ENCODE data around the gene PDE4B.

DNA sequence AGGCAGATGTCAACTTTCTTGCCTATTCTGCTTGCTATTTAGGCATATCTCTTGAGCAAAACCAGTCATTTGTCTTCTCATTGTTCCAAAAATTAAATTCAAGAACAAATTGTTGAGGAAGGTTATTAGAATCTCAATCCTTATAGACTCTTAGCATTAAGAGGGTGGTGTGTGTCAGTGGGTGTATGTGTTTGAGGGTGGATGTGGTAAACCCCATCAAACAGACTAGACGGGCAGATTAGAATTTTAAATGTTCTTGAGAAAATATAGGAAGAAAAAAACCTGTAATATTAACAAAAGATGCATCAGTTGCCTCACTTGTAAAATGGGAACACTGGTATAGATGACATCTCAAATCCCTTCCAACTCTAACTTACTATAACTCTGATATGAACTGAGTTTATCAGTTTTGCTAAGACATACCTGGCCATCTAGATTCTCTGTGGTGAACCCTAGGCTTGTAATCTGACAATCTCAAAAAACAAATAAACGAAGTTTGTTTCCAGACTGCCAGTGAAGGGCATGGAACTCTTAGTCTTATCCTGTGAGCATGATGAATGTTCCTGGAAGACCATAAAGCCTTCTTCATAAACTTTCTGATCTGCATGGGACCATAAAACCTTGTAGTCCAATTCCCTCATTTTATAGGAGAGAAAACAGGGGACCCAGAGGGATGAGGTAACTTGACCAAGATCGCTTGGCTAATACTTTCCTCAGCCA lies 564.9 kb downstream of the PDE4B start:
- TF ChIP-seq POLR2A (IDR thresholded peaks at IDR 0.05; ENCODE audit: low read length) = no peak
- no peak for TF ChIP-seq EP300 (IDR thresholded peaks at IDR 0.05)

Data from A549 (cell line).